BJ (cell line): Measurements from ENCODE around the gene CKB. TPM values are rescaled to one million over a fixed set of nuclear protein-coding genes. Genes with fewer than 3 reads are reported as not detected.

Experiments
- CTCF ChIA-PET: fragments of 350-600 bp; formaldehyde crosslinking; extraction: SDS; loops from one replicate; lab custom pipeline; 2021; ENCODE audit warnings: antibody characterized with exemption, inconsistent platforms; lab: Yijun Ruan, JAX
- POLR2A ChIA-PET: fragments of 300-600 bp; sonication (Branson Sonifier 250); formaldehyde crosslinking; extraction: SDS; loops from one replicate; lab custom pipeline; 2021; ENCODE audit warnings: antibody characterized with exemption; lab: Charles Lee
- DNase-seq: peaks from one replicate; pipeline ENCODE4 v3.0.0-alpha.2; 2011; ENCODE audit warnings: low read depth
- H3K27me3 ChIP-seq: 2 replicates; pipeline ENCODE4 v1.6.0; 2011; ENCODE audit warnings: low read length; ENCODE audit not compliant: control insufficient read depth, insufficient read depth
- H3K36me3 ChIP-seq: 2 replicates; pipeline ENCODE4 v1.5.1; 2011; ENCODE audit warnings: low read length; ENCODE audit not compliant: control insufficient read depth, insufficient read depth
- H3K4me3 ChIP-seq: 2 replicates; pipeline ENCODE4 v1.5.1; 2011; ENCODE audit warnings: low read depth, mild to moderate bottlenecking, control low read depth, low read length
- CTCF ChIP-seq: IDR thresholded peaks from 2 replicates; pipeline ENCODE4 v1.5.1; 2011; ENCODE audit warnings: low read depth, mild to moderate bottlenecking, control low read depth, inconsistent platforms, low read length, moderate library complexity; ENCODE audit not compliant: insufficient read depth
- polyA plus RNA-seq: library from polyadenylated mRNA; depleted of rRNA; stranded (reverse); fragments of >200 nt; gene quantifications from 2 replicates; pipeline ENCODE4 v1.2.3, GENCODE V29; 2011

Gene CKB
- polyA plus RNA-seq, 1 experiment: 74.7 TPM

- ChIA-PET POLR2A (no interaction called here), CTCF (interaction anchor here (0.6 to 2.2 kb wide), 7 partner anchors 9 to 296 kb away, joined by 3 to 12 read pairs (median 6); no protein-coding TSS in a partner anchor)
- H3K36me3 ChIP-seq: peaks cover 24% of the 10 kb centered on the region
- H3K4me3 ChIP-seq: no peak overlapping the region
- TF ChIP-seq CTCF: no peak
- DNase-seq: no peak
- no peaks in the 10 kb centered on the region for H3K27me3 ChIP-seq
Observed at GRCh38 chr14:103509864-103510723, 12.5 kb downstream of the CKB start.

GRCh38 chr14:103508521-103509329 lies 13.9 kb downstream of the CKB start:
- H3K4me3 ChIP-seq: no peak overlapping the region
- no peak for TF ChIP-seq CTCF
- ChIA-PET POLR2A (no interaction called here), CTCF (interaction anchor here (1.3 to 2.1 kb wide), 3 partner anchors 8 to 10 kb away, joined by 3 to 12 read pairs (median 6); no protein-coding TSS in a partner anchor)
- DNase-seq: no peak
- peaks cover 28% of the 10 kb centered on the region for H3K36me3 ChIP-seq
- H3K27me3 ChIP-seq: no peaks in the 10 kb centered on the region

- no peak for DNase-seq
- H3K36me3 ChIP-seq: peaks cover 33% of the 10 kb centered on the region
Observed at GRCh38 chr14:103507751-103508150, 14.9 kb downstream of the CKB start.

GRCh38 chr14:103504991-103505565 lies 17.6 kb downstream of the CKB start:
- Histone ChIP-seq H3K4me3 (no peak overlapping the region), H3K27me3 (no peaks in the 10 kb centered on the region), H3K36me3 (peaks cover 37% of the 10 kb centered on the region)
- TF ChIP-seq CTCF: no peak
- ChIA-PET CTCF (interaction anchor here (1.1 to 10.0 kb wide), 3 partner anchors 14 to 53 kb away, joined by 3 to 92 read pairs (median 12); no protein-coding TSS in a partner anchor), POLR2A (no interaction called here)
- no peak for DNase-seq

More at GRCh38 chr14:103507751-103508150, 14.9 kb downstream of the CKB start:
- Histone ChIP-seq H3K27me3 (no peaks in the 10 kb centered on the region), H3K4me3 (no peak overlapping the region)
- no peak for TF ChIP-seq CTCF
- ChIA-PET CTCF (interaction anchor here (0.6 to 1.3 kb wide), 2 partner anchors 7 to 9 kb away, joined by 3 read pairs; no protein-coding TSS in a partner anchor), POLR2A (no interaction called here)

- no peak for DNase-seq
- no peak overlapping the region for H3K4me3 ChIP-seq
- CTCF ChIA-PET: interaction anchor here (0.8 to 10.0 kb wide), 2 partner anchors 10 to 41 kb away, joined by 3 to 92 read pairs; no protein-coding TSS in a partner anchor
- peaks cover 36% of the 10 kb centered on the region for H3K36me3 ChIP-seq
- POLR2A ChIA-PET: no interaction called here
- H3K27me3 ChIP-seq: no peaks in the 10 kb centered on the region
- TF ChIP-seq CTCF: no peak
Observed at GRCh38 chr14:103503296-103503695, 19.3 kb downstream of the CKB start.
